Measurements from ENCODE around the gene HMGCS1.

- TF ChIP-seq MAX (IDR thresholded peaks at IDR 0.05) (no peak), CTCF (IDR thresholded peaks at IDR 0.05 in 2 of 3, conservative IDR thresholded peaks at IDR 0.05 in 1 of 3; ENCODE audit: borderline replicate concordance in 1 of 3, insufficient read depth in 1 of 3, low read depth in 2 of 3, low read length in 2 of 3) (no peak), SP1 (IDR thresholded peaks at IDR 0.05; ENCODE audit: low read depth) (no peak), REST (IDR thresholded peaks at IDR 0.05; ENCODE audit: low read depth) (no peak), EGR1 (IDR thresholded peaks at IDR 0.05; ENCODE audit: low read depth) (no peak), EZH2 (IDR thresholded peaks at IDR 0.05) (no peak), ZBTB33 (IDR thresholded peaks at IDR 0.05; ENCODE audit: extremely low read depth, insufficient replicate concordance, low read length) (no peak), POLR2AphosphoS5 (IDR thresholded peaks at IDR 0.05; ENCODE audit: low read depth, low read length) (no peak), JUND (IDR thresholded peaks at IDR 0.05) (no peak), ZFX (IDR thresholded peaks at IDR 0.05) (no peak), YY1 (IDR thresholded peaks at IDR 0.05; ENCODE audit: extremely low read depth, insufficient replicate concordance, low read depth, low read length) (no peak), POLR2A (IDR thresholded peaks at IDR 0.05; ENCODE audit: borderline replicate concordance, extremely low read depth, insufficient read depth, insufficient read length) (no peak), CEBPB (IDR thresholded peaks at IDR 0.05; ENCODE audit: low read depth) (no peak), ZNF274 (IDR thresholded peaks at IDR 0.05; ENCODE audit: low read depth, low read length) (no peak)
These were observed 69.9 kb downstream of the HMGCS1 start for GRCh38 chr5:43243270-43243669.

Data from HCT116 (cell line).